Measurements from ENCODE around the gene RAB40A. TPM values are rescaled to one million over a fixed set of nuclear protein-coding genes. Genes with fewer than 3 reads are reported as not detected.

Gene RAB40A
- total and polyA plus RNA-seq, 10 of the 15 experiments (the other 5 are each of a cell fraction or from before 2014, with no cell fraction given) = 0.10 to 0.42 (median 0.26) TPM

DNA sequence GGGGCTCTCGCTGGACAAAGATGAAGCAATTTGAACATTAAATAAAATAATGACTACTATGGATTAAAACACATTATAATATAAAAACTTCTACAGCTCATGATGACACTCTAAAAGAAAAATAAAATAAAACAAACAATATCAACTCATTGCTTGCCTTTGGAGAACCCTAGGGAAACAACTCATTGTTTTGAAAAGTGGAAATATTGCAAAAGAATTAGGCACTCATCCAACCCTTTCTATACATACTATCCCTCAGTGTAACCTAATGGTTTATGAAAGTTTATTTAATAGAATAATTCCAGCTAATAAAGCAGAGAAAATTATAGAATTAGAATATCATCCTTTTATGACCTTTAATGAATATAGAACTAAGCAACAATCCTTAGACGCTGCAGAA, 718 bp downstream of the RAB40A start:
- FAIRE-seq (no peak), ATAC-seq (no peak), DNase-seq (ENCODE audit: low read depth, low spot score) (no peak)
- ChIA-PET SMC1A (ENCODE audit: uncharacterized antibody, unreplicated experiment) (interaction anchor here (0.9 kb wide), 1 partner anchor 173 kb away, joined by 3 read pairs; no protein-coding TSS in a partner anchor), RAD21 (ENCODE audit: unreplicated experiment) (no interaction called here), POLR2A (no interaction called here), CTCF (interaction anchor here (1.4 kb wide), 1 partner anchor 15 kb away, joined by 5 read pairs; no protein-coding TSS in a partner anchor)
- in situ Hi-C loops (cut with MboI) (no loop called here), intact Hi-C loops (cut with micrococcal nuclease; ENCODE audit: unreplicated experiment) (no loop called here)
- H3K9ac ChIP-seq (ENCODE audit: control insufficient read depth, insufficient read depth, low read length) = no peak overlapping the region
- no peaks in the 10 kb centered on the region for H4K20me1 ChIP-seq (ENCODE audit: control insufficient read depth, insufficient read depth)
- TF ChIP-seq MXI1 (IDR thresholded peaks at IDR 0.05; ENCODE audit: low read depth, low read length) = no peak
- no peak for TF ChIP-seq SUZ12 (IDR thresholded peaks at IDR 0.05; ENCODE audit: unreplicated experiment)
- TF ChIP-seq JUNB (IDR thresholded peaks at IDR 0.05) = no peak
- TF ChIP-seq MYC (IDR thresholded peaks at IDR 0.05; ENCODE audit: insufficient read depth, insufficient read length, insufficient replicate concordance, low read length, severe bottlenecking) = no peak
- no peak for TF ChIP-seq JUND (IDR thresholded peaks at IDR 0.05; ENCODE audit: low read depth, low read length)
- TF ChIP-seq SPI1 (IDR thresholded peaks at IDR 0.05; ENCODE audit: borderline replicate concordance, insufficient read depth, low read depth, low read length) = no peak
- TF ChIP-seq ZBED1 (IDR thresholded peaks at IDR 0.05; ENCODE audit: borderline replicate concordance) = no peak
- no peak for TF ChIP-seq ZNF274 (IDR thresholded peaks at IDR 0.05; ENCODE audit: insufficient read depth, insufficient read length)
- no peak for TF ChIP-seq TAF1 (IDR thresholded peaks at IDR 0.05; ENCODE audit: borderline replicate concordance, low read depth, low read length)
- no peak for TF ChIP-seq SMAD5 (IDR thresholded peaks at IDR 0.05; ENCODE audit: low read depth)
- H3K36me3 ChIP-seq (ENCODE audit: control insufficient read depth in 2 of 2, insufficient read depth in 2 of 2, low read length in 1 of 2) = no peaks in the 10 kb centered on the region
- H3K27ac ChIP-seq (ENCODE audit: control insufficient read depth, insufficient read depth) = no peak overlapping the region
- H3K4me2 ChIP-seq (ENCODE audit: control insufficient read depth, insufficient read depth) = no peak overlapping the region
- H2AFZ ChIP-seq (ENCODE audit: control insufficient read depth, low read depth, low read length) = no peak overlapping the region
- no peak overlapping the region for H3K4me3 ChIP-seq
- no peaks in the 10 kb centered on the region for H3K27me3 ChIP-seq (replicated peaks in 1 of 2; ENCODE audit: control insufficient read depth in 2 of 2, insufficient read depth in 2 of 2, low read length in 1 of 2)
- WGBS (ENCODE audit: insufficient coverage, insufficient replicate concordance, low lambda C conversion rate, missing lambda C conversion rate) = 40% methylated on average over 2 of the region's 2 CpGs
- BruUV-seq (replicated peaks) = no TSS peak
- H3K9me3 ChIP-seq (replicated peaks; ENCODE audit: control insufficient read depth, insufficient read depth, low read length) = no peaks in the 10 kb centered on the region
- no peaks in the 10 kb centered on the region for H3K4me1 ChIP-seq (ENCODE audit: control insufficient read depth, insufficient read depth, low read length)
- no peaks in the 10 kb centered on the region for H3K79me2 ChIP-seq (ENCODE audit: control insufficient read depth, insufficient read depth, low read length)

All from GM12878 (cell line).